Mesendoderm (in vitro differentiated cells): Measurements from ENCODE around the gene MAD1L1.

ENCODE experiments used
- DNase-seq: peaks from one replicate; pipeline ENCODE4 v3.0.0; 2013
- H2AK5ac ChIP-seq: 2 replicates; pipeline ENCODE4 v1.6.1; 2013; ENCODE audit warnings: low read length, inconsistent platforms
- H2BK120ac ChIP-seq: 2 replicates; pipeline ENCODE4 v1.6.1; 2013; ENCODE audit warnings: low read depth, mild to moderate bottlenecking, low read length, moderate library complexity, mixed read lengths
- H2BK15ac ChIP-seq: replicated peaks from 2 replicates; pipeline ENCODE4 v1.6.1; 2013; ENCODE audit warnings: low read depth, mild to moderate bottlenecking, moderate library complexity
- H2BK5ac ChIP-seq: 2 replicates; pipeline ENCODE4 v1.6.1; 2013; ENCODE audit warnings: low read length, inconsistent platforms
- H3K18ac ChIP-seq: 2 replicates; pipeline ENCODE4 v1.6.1; 2013; ENCODE audit warnings: mild to moderate bottlenecking, low read length, mixed read lengths
- H3K23ac ChIP-seq: one replicate; pipeline ENCODE4 v1.6.1; 2013; ENCODE audit warnings: low read length
- H3K27ac ChIP-seq: 2 replicates; pipeline ENCODE4 v1.5.1; 2013; ENCODE audit warnings: low read depth, mild to moderate bottlenecking, inconsistent platforms, low read length, moderate library complexity
- H3K27me3 ChIP-seq: 2 replicates; pipeline ENCODE4 v1.6.1; 2013; ENCODE audit warnings: low read length, control low read depth, mild to moderate bottlenecking, inconsistent platforms; ENCODE audit not compliant: insufficient read depth, poor library complexity
- H3K36me3 ChIP-seq: 2 replicates; pipeline ENCODE4 v1.6.1; 2013; ENCODE audit warnings: low read length, inconsistent platforms; ENCODE audit not compliant: control insufficient read depth, insufficient read depth
- H3K4ac ChIP-seq: one replicate; pipeline ENCODE4 v1.6.1; 2013; ENCODE audit warnings: low read depth, mild to moderate bottlenecking, low read length, moderate library complexity
- H3K4me1 ChIP-seq: 2 replicates; pipeline ENCODE4 v1.6.1; 2013; ENCODE audit warnings: low read depth, low read length, inconsistent platforms; ENCODE audit not compliant: control insufficient read depth
- H3K4me2 ChIP-seq: 2 replicates; pipeline ENCODE4 v1.6.1; 2013; ENCODE audit warnings: low read length
- H3K4me3 ChIP-seq: 2 replicates; pipeline ENCODE4 v1.5.1; 2013; ENCODE audit warnings: mild to moderate bottlenecking, low read length
- H3K56ac ChIP-seq: one replicate; pipeline ENCODE4 v1.6.1; 2013; ENCODE audit warnings: low read length
- H3K79me1 ChIP-seq: 2 replicates; pipeline ENCODE4 v1.6.1; 2013; ENCODE audit warnings: low read length, inconsistent platforms
- H3K79me2 ChIP-seq: 2 replicates; pipeline ENCODE4 v1.6.1; 2013; ENCODE audit warnings: mild to moderate bottlenecking, low read length; ENCODE audit not compliant: control insufficient read depth, insufficient read depth
- H3K9ac ChIP-seq: 2 replicates; pipeline ENCODE4 v1.6.1; 2013; ENCODE audit warnings: low read length, inconsistent platforms
- H4K5ac ChIP-seq: one replicate; pipeline ENCODE4 v1.6.1; 2013; ENCODE audit warnings: low read length
- H4K8ac ChIP-seq: one replicate; pipeline ENCODE4 v1.6.1; 2013; ENCODE audit warnings: low read depth, mild to moderate bottlenecking, control low read depth, low read length, moderate library complexity
- WGBS: extraction: QIAGEN DNeasy Blood & Tissue Kit; methylation state at CpG from one replicate; pipeline ENCODE4 v1.1.7; 2013; ENCODE audit warnings: low lambda C conversion rate, missing lambda C conversion rate; ENCODE audit not compliant: insufficient coverage; ENCODE audit errors: extremely low coverage; 5-methylcytosine and 5-hydroxymethylcytosine counted together

Gene MAD1L1

DNA sequence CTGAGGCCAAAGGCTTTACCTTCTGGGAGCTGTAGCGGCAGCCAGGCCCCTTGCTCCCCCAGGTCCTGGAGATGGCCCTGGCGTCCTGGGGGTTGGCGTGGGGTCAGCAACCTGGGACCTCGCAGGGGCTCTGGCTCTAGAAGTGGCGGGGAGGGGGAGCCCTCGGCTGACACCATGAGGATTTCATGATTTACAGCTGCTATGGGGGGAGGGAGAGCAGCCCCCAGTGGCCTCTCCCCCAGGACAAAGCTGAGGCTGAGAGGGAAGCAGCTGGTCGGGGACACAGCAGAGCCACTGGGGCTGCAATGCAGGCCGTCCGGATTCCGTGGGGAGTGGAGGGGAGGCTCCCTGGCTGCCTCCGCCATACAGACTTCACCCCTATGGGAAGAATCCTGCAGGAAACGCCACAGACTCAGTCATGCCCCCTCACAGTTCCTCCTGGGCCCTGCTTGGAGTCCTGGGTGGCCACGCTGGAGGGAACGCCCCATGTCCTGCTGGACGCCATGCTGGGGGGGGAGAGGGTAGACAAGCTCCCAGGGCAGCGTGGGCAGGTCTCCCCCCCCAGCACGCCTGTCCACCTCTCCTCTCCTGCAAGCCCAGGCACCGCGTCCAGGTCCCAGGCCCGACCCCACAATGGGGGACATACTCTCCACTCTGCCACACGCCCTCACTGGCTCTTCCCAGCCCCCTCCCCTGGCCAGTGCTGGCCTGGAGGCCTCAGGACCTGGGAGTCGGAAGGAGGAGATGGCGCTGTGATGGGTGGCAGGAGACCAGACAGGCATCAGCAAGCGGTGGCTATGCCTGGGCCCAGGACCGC lies 319.1 kb downstream of the MAD1L1 start:
- Histone ChIP-seq H3K27ac (no peak overlapping the region), H2BK5ac (no peak overlapping the region), H3K23ac (no peak overlapping the region), H3K56ac (no peak overlapping the region), H3K79me2 (no peaks in the 10 kb centered on the region), H3K4me3 (no peak overlapping the region), H2AK5ac (no peak overlapping the region), H3K9ac (no peak overlapping the region), H4K8ac (no peak overlapping the region), H3K79me1 (no peaks in the 10 kb centered on the region), H2BK120ac (no peak overlapping the region), H4K5ac (no peak overlapping the region), H2BK15ac (no peak overlapping the region), H3K4me2 (no peak overlapping the region), H3K36me3 (no peaks in the 10 kb centered on the region), H3K27me3 (no peaks in the 10 kb centered on the region), H3K4ac (no peak overlapping the region), H3K4me1 (no peaks in the 10 kb centered on the region), H3K18ac (no peak overlapping the region)
- DNase-seq = no peak
- no CpG with 5 or more reads among the region's 25 CpGs for WGBS

DNA sequence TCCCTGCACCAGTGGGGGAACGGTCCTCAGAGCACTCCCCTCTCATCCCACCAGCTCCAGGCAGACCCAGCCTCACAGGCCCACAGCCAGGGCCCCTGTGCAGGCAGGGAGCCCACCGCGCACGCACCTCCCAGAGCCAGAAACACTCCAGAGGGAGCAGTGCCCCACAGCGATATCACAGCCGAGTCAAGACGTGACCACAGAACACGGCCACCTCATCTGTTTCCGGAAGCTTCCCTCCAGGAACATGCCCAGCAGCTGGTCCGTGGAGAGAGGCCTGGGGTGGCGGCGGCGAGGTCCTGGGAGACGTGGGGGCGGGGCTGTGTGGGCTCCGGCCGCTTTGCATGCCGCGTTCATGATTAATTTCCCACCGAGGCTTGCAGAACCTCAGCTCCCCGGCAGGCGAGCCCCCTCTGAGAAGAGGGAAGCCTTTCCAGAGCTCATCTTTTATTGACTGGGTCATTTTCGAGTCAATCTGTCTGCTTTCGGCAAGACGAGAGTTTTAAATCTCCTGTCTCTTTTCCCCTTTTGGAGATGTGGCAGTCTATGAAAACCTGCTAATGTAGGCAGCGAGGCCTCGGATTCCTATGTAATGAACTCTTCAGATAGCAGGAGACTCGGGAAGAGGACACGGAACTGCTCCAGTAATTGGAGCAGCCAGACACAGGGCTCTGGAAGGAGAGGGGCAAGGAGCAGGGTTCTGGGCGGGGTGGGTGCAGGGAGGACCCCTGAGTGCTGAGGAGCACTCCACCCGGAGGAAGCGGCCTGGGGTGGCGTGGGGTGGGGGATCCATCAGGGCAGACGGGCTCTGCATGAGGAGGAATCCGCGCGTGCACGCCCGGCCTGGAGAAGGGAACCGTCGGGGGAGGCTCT lies 319.9 kb downstream of the MAD1L1 start:
- no peak overlapping the region for H3K18ac ChIP-seq
- H3K4ac ChIP-seq = no peak overlapping the region
- no peaks in the 10 kb centered on the region for H3K4me1 ChIP-seq
- H3K4me3 ChIP-seq = no peak overlapping the region
- H2BK120ac ChIP-seq = no peak overlapping the region
- no peaks in the 10 kb centered on the region for H3K79me2 ChIP-seq
- no peak overlapping the region for H2BK5ac ChIP-seq
- H2AK5ac ChIP-seq = no peak overlapping the region
- no peaks in the 10 kb centered on the region for H3K36me3 ChIP-seq
- no peak overlapping the region for H3K4me2 ChIP-seq
- no peak overlapping the region for H3K27ac ChIP-seq
- no peaks in the 10 kb centered on the region for H3K27me3 ChIP-seq
- H4K5ac ChIP-seq = no peak overlapping the region
- H3K23ac ChIP-seq = no peak overlapping the region
- no peak overlapping the region for H4K8ac ChIP-seq
- no peak overlapping the region for H2BK15ac ChIP-seq
- H3K56ac ChIP-seq = peak overlapping the region; percentile 15
- H3K9ac ChIP-seq = no peak overlapping the region
- no CpG with 5 or more reads among the region's 41 CpGs for WGBS
- peak; percentile 26 for DNase-seq
- H3K79me1 ChIP-seq = no peaks in the 10 kb centered on the region

DNA sequence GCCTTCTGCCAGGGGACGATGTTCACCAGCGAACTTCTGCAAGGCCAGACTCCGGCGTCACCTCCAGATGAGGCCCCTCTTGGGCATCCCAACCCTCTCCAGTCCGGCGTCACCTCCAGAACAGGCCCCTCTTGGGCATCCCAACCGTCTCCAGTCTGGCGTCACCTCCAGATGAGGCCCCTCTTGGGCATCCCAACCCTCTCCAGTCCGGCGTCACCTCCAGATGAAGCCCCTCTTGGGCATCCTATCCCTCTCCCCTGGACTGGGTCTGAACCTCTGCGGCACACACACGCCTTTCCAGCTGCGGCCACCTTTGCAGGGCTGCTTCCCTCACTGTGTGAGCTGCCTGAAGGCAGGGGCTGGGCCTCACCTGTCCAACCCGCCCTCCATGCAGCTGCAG lies 321.2 kb downstream of the MAD1L1 start:
- Histone ChIP-seq H3K23ac (no peak overlapping the region), H3K79me2 (no peaks in the 10 kb centered on the region), H3K27ac (no peak overlapping the region), H3K9ac (no peak overlapping the region), H2AK5ac (no peak overlapping the region), H3K4ac (no peak overlapping the region), H3K56ac (no peak overlapping the region), H4K5ac (no peak overlapping the region), H2BK120ac (no peak overlapping the region), H3K36me3 (no peaks in the 10 kb centered on the region), H3K79me1 (no peaks in the 10 kb centered on the region), H3K4me2 (no peak overlapping the region), H2BK15ac (no peak overlapping the region), H3K18ac (no peak overlapping the region), H4K8ac (no peak overlapping the region), H3K4me1 (no peaks in the 10 kb centered on the region), H3K4me3 (no peak overlapping the region), H2BK5ac (no peak overlapping the region), H3K27me3 (no peaks in the 10 kb centered on the region)
- no CpG with 5 or more reads among the region's 14 CpGs for WGBS
- DNase-seq = no peak

- Histone ChIP-seq H3K56ac (no peak overlapping the region), H3K27ac (no peak overlapping the region), H3K27me3 (no peaks in the 10 kb centered on the region), H3K18ac (no peak overlapping the region), H2BK5ac (no peak overlapping the region), H3K4ac (no peak overlapping the region), H3K79me2 (no peaks in the 10 kb centered on the region), H3K79me1 (no peaks in the 10 kb centered on the region), H4K8ac (no peak overlapping the region), H3K9ac (no peak overlapping the region), H3K4me1 (no peaks in the 10 kb centered on the region), H3K4me3 (no peak overlapping the region), H2AK5ac (no peak overlapping the region), H2BK120ac (no peak overlapping the region), H4K5ac (no peak overlapping the region), H3K23ac (no peak overlapping the region), H2BK15ac (no peak overlapping the region), H3K36me3 (no peaks in the 10 kb centered on the region), H3K4me2 (no peak overlapping the region)
- DNase-seq = no peak
- no CpG with 5 or more reads among the region's 18 CpGs for WGBS
These were observed 321.9 kb downstream of the MAD1L1 start for GRCh38 chr7:1910827-1911226.

- no CpG with 5 or more reads among the region's 26 CpGs for WGBS
- H2AK5ac ChIP-seq = no peak overlapping the region
- no peak overlapping the region for H2BK5ac ChIP-seq
- no peaks in the 10 kb centered on the region for H3K79me2 ChIP-seq
- no peak overlapping the region for H2BK15ac ChIP-seq
- no peak overlapping the region for H3K56ac ChIP-seq
- no peak for DNase-seq
- no peak overlapping the region for H3K18ac ChIP-seq
- H3K4me2 ChIP-seq = no peak overlapping the region
- H3K79me1 ChIP-seq = no peaks in the 10 kb centered on the region
- no peaks in the 10 kb centered on the region for H3K4me1 ChIP-seq
- no peak overlapping the region for H3K27ac ChIP-seq
- no peak overlapping the region for H3K4me3 ChIP-seq
- H4K5ac ChIP-seq = no peak overlapping the region
- no peak overlapping the region for H3K9ac ChIP-seq
- no peak overlapping the region for H3K4ac ChIP-seq
- H3K23ac ChIP-seq = no peak overlapping the region
- H2BK120ac ChIP-seq = no peak overlapping the region
- no peaks in the 10 kb centered on the region for H3K36me3 ChIP-seq
- no peaks in the 10 kb centered on the region for H3K27me3 ChIP-seq
- H4K8ac ChIP-seq = no peak overlapping the region
These were observed 322.6 kb downstream of the MAD1L1 start for GRCh38 chr7:1910081-1910685.
